HG03196 (cell line): Measurements from ENCODE around the gene RPL22.

Source experiments
- ATAC-seq: cut with Tn5 transposase; IDR thresholded peaks from one replicate; pipeline ENCODE4 v1.9.1; 2021; ENCODE audit not compliant: unreplicated experiment

Gene RPL22

GRCh38 chr1:6157132-6157527 is 42.3 kb downstream of the RPL22 start:
- ATAC-seq: no peak

- ATAC-seq: no peak
Observed at GRCh38 chr1:6154525-6155319, 44.7 kb downstream of the RPL22 start.

DNA sequence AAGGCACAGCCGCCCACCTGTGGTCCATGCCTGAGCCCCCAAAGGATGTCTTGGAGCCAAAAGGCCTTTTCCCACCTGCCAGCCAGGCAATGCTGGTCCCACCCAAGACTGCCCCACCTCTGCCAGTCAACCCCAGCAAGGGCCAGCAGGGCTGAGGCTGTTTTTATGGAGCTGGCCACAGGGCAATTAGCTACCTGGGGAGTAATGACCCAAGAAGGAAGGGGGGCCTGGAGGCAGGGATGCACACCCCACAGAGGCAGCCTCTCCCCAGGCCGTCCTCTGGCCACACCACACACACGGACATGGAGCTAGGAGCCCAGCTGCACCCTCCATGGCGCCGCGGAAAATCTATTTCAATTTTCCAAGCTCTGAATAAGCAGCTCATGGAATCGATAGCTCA is 46.5 kb downstream of the RPL22 start:
- ATAC-seq: no peak

- no peak for ATAC-seq
Observed at GRCh38 chr1:6152181-6152580, 47.2 kb downstream of the RPL22 start.

GRCh38 chr1:6151291-6151822 is 48.0 kb downstream of the RPL22 start:
- no peak for ATAC-seq

DNA sequence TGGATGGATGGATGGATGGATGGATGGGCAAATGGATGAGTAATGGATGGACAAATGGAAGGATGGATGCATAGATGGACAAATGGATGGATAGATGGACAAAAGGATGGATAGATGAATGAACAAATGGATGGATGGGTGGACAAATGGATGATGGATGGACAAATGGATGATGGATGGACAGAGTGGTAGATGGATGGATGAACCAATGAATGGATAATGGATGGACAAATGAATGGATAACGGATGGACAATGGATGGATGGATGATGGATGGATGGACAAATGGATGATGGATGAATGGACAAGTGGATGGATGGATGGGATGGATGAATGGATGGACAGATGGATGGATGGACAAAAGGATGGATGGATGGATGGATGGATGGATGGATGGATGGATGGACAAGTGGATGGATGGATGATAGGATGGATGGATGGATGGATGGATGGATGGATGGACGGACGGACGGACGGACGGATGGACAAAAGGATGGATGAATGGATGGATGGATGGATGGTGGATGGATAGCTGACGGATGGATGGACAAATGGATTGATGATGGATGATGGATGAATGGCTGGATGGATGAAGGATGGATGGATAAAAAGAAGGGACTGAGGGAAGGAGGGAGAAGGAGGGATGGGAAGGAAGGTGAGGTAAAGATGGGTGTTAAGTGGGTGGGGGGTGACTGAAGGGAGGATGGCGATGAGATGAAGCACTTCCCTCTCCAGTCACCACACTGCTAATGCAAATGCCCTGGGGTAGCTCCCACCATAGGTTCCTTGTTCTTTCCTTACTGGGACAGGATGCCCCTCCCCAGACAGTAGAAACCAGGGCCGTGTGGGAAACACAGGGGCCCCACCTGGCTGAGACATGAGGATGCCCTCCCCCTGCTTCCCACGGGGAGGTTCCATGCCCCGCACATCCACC is 49.1 kb downstream of the RPL22 start:
- ATAC-seq: no peak

DNA sequence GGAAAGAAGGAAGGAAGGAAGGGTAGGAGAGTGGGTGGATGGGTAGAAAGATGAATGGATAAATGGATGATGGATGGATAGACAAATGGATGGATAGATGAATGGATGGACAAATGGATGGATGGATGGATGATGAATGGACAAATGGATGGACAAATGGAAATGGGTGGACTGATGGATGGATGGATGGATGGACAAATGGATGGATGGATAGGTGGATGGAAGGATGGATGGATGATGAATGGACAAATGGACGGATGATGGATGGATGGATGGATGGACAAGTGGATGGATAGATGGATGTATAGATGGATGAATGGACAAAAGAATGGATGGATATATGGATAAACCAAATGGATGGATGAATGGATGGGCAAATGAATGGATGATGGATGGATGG is 49.8 kb downstream of the RPL22 start:
- ATAC-seq: no peak

DNA sequence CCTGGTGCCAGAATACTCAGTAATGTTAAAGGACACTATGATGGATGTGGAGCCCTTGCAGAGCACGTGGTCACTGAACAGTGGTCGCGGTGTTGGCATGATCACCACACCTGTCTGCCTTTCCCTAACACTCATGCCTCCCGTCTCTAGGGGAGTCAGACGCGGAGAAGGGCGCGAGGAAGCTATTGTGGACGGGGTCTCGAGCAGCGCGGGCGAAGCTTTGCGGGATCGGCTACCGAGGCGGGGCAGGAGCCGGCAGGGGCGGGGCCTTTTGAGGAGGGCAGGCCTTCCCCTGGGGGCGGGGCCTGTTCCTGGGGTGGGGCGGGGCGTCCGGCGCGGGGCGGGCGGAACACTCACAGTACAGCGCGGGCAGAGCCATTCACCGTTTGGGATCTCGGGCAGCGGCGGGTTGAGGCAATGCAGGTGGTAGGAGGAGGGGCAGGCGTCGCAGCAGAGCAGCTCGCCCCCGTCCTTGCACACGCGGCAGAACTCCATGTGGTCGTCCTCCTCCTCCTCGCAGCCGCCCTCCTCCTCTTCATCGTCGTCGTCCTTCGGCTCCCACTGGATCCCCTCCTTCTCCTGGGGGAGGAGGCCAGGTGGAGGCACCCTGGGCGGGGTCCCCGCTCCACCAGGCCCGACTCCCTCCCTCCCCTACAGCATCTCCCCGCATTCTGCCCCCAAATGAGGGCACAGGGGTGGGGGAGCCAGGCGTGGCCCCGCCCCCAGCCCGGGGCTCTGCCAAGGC is 50.7 kb downstream of the RPL22 start:
- no peak for ATAC-seq

GRCh38 chr1:6145864-6146410 is 53.5 kb downstream of the RPL22 start:
- no peak for ATAC-seq

- ATAC-seq: no peak
Observed at GRCh38 chr1:6145396-6145750, 54.0 kb downstream of the RPL22 start.

DNA sequence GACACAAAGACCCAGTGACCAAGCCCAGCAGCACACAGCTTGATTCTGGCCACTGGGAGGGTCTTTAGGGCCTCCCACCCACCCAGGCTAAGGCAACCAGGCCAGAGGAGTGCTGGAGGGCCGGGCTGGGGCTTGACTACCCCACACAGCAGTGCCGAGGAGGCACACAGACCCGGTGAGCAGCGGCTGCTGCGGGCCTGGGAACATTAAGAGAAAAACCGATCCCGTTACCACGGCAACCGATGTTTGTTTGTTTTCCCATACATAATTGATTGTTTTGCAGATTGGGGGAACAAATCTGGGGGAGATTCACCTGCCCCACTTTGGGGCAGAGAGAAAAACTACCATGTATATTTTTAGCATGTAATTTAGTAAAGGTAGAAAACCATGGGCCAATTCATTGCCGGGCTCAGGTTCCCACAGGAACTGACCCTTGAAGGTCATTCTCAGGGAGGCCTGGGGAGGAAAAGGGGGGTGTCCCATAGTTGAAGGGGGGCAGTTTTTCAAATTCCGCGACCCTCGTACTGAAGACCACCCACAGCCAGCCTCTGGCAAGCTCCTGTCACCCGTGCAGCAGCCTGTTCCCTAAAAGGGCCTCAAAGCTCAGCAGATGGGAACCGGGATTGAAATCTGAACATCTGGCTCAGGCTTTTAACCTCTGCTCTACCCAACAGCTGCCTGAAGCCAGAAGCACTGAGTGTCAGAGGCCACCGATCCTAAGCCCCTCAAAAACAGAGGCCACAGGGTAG is 54.6 kb downstream of the RPL22 start:
- no peak for ATAC-seq

DNA sequence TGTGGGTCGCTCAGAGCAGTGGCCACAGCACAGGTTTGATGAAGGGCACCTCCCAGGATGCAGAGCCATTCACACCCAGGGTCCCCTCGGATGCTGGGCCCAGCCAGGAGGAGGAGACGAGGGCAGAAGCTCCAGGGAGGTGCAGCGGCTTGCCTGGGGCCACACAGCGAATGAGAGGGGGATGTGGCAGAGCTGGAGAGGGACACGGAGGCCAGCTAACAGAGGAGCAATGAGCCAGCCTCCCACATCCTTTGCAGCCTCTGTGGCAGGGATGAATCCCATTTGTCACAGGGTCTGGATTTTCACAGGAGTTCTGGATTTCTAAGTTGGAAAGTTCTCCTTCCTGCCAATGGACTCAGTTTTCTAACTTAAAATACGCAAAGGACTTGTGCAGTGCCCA is 55.2 kb downstream of the RPL22 start:
- ATAC-seq: no peak

GRCh38 chr1:6143395-6143794 is 56.0 kb downstream of the RPL22 start:
- no peak for ATAC-seq

DNA sequence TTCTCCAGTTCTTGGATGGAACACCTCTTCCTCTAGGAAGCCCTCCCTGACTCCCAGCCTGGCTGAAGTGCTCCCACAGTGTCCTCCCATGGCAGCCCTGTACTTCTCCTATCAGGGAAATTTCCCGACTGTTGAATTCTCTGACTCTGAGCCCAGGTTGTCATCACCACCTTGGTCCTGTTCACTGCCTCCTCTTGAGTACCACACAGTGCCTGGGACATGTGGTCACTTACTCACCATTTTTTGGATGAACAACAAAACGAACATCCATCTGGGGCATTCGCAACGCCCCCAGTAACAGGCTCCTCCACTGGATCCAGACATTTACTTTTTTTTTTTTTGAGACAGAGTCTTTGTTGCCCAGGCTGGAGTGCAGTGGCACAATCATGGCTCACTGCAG is 56.7 kb downstream of the RPL22 start:
- no peak for ATAC-seq

DNA sequence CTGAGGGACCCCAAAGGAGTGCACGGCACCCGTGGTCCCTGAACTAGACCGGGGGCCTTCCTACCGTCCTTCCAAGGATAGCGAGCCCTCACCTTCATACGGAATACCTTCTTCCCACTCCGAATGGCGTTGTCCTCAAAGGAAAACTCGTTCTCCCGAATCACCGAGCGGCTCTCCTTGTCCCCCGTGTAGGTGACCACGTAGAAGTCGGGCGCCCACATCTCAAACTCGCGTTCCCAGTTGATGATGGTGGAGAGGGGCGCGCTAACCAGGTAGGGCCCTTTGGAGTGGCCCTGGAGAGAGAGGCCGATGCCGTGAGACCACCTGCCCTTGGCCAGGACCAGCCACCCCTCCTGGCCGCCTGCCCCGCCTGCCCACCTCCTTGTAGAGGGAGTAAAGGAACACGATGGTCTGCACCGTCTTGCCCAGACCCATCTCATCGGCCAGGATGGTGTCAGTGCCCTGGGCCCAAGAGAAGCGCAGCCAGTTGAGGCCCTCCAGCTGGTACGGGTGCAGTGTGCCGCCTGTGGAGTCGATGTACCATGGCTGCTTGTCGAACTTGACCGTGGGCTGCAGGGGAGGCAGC is 57.3 kb downstream of the RPL22 start:
- no peak for ATAC-seq

GRCh38 chr1:6141592-6141991 is 57.8 kb downstream of the RPL22 start:
- ATAC-seq: no peak

DNA sequence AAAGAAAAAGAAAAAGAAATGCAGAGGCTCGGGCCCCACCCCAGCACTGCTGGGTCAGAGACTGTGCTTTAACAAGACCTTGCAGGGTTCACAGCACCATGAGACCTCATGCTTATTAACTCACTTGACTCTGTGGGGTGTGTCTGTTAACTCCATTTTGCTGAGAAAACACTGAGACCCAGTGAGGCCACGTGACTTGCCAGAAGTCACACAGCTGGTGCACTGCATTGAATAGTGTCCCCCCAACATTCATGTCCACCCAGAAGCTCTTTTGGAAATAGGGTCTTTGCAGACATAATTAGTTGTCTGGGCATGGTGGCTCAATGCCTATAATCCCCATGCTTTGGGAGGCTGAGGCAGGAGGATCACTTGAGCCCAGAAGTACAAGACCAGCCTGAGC is 59.0 kb downstream of the RPL22 start:
- ATAC-seq: no peak

DNA sequence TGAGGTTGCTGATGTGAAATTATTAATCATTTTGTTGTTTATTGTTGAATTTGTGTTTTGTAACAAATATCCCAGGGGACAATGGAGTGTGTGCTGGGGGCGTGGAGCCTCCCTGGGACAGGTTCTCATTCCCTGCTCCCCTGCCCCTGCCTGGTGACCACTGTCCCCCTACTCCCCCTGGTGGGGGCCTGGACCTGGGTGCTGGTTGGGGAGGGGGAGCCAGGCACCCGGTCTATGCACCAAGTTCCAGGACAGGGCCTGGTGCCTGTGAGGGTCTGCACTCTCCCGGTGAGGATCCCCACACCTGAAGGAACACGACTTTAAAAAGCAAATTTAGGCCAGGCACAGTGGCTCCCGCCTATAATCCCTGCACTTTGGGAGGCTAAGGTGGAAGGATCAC is 61.6 kb downstream of the RPL22 start:
- ATAC-seq: no peak

DNA sequence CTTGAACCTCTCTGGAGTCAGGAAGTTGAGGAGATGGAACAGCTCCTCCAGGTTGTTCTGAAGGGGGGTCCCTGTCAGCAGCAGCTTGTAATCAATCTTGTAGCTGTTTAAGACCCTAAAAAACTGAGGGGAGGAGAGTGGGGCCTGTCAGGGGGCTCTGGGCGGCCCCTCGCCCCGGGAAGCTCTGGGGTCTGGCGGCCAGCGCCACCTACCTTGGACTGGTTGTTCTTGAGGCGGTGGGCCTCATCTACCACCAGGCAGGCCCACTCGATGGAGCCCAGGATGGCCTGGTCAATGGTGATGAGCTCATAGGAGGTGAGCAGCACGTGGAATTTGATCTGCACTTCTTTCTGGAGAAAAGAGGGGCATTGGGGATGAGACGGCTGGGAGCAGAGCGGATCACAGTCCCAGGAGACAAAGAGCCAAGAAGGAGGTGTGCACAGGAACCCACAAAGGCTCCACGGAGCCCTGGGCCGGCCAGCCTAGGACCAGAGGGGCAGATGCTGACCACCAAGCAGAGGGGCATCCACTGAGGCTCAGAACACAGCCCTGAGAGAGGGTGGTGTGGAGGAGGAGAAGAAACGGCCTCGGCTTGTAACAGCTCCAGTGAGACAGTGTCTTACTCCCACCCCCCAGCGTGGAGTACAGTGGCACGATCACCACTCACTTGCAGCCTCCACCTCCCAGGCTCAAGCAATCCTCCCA is 62.7 kb downstream of the RPL22 start:
- ATAC-seq: no peak
